T follicular helper cell (primary cell): Measurements from ENCODE around the gene EIF3D.

Experiments used
- DNase-seq: peaks from one replicate; pipeline ENCODE4 v3.0.0-alpha.2; 2020; ENCODE audit warnings: low read depth

Gene EIF3D

DNA sequence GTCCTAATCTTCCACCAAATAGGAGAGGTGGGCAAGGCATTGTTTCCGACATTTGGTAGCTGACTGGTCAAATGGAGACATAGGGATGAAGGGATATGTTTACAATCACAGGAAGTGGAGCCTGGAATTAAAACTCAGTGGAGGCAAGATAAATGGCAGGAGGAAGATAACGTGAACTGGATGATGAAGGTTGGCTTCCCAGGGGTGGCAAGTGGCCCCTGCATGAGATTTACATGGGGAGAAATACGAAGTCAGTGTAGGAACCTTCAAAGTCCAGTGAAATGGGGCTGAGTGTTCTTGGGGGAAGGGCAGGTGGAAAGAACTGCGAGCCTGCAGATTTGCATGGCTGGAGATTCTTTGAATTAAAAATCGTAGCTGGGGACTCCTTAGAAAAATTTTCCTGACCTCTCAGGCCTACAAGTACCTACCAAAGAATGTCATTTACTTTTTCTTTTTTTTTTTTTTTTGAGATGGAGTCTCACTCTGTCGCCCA is 21.4 kb downstream of the EIF3D start:
- DNase-seq: no peak

DNA sequence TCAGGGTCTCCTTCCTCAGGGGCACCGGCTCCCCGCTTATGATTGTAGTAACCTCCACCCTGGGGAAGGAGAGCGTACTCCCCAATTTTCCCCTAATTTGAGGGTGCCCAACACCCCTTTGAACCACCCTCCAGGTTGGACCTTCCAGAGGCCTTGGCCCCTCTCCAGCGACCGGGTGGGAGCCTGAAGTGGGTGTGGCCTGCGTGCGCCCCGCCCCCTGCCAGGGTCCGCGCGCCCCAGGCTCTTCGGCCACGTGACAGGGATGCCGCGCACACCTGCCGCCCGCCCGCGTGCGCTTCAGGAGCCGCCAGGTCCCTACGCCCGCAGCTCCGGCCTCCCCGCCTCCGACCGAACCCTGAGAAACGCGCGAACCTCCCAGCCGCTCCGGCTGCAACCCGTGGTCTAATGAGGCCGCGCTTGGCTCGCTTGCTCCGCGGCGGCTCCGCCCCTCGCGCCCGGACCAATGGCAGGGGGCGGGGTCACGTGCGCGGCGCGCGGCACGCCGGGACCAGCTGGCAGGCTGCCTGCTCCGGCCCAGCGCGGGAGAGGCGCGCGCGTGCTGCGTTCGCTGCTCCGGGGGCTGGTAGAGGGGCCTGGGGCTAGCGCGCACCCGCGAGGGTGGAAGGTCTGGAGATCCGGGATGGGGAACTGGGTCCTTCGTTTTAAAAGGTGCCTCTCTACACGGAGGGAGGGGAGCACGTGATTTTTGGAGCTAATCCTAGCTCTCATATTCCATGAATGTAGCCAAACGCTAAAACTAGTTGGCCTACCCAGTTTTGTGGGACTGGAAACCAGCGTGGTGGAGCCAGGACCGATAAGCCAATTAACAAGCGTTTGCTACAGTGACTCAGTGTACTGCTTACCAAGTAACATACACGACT is 22.1 kb downstream of the EIF3D start, which contains the start of gene FOXRED2:
Gene FOXRED2 (minus strand): TSS at position 404 of the 881 bp plus-strand sequence. CDS start 618 bp downstream, outside the sequence.
- peak; percentile 80 for DNase-seq

DNA sequence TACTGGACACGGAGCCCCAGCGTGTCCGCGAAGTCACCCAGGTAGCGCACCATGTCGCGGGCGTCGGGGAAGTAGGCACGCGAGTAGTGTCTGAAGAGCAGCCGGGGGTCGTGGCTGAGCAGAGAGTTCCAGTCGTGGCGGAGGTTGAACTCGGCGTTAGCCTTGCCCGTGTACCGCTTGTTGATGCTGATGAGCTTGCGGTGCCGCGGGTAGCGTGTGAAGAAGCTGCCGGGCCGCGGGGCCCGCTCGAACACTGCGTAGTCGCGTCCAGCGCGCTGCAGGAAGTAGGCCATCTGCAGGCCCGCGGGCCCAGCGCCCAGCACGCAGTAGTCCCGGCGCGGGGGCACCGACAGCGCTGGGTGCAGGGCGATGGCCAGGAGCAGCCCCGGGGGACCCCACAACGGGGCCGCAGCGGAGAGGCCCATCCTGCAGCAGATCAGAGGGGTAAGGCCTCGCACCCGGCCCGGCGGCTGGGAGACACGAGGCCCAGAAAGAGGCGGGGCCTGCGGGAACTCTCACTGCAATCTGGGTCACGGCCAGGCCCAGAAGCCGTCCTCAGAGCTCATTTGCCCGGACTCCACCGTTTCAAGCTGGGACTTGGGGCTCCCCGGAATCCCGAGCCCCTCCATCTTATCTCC is 22.8 kb downstream of the EIF3D start:
- DNase-seq: no peak

DNA sequence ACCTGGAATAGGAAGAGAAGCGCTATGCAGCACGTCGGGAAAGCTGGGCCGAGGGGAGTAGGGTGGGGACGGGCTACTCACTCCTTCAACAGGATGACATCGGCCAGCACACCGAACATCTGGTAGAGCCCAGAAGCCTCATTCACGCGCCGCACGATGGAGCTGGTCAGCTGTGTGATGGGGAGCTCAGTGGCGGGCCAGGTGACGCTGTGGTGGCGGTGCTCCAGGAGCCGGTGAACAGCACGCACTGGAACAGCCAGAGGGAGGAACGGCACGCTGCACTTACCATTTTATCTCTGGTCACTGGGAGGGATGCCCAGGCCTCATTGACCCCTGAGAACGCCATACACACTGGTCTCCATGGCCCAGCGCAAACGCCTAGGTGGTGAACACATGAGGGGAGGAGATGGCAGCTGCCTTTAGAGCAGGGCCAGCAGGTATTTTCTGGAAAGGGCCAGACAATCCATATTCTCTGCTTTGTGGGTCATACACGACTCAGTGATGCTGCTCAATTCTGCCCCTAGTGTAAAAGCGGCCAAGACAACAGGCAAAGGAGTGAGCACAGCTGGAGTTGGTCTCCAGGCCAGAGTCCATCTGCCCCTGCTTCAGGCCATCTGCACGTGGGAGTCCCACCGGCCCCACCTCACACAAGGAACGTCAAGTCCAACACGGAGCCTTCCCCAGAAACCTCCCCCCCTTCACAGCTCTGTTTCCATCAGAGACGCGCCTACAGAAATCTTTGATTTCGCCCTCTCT is 30.9 kb downstream of the EIF3D start:
- no peak for DNase-seq

DNA sequence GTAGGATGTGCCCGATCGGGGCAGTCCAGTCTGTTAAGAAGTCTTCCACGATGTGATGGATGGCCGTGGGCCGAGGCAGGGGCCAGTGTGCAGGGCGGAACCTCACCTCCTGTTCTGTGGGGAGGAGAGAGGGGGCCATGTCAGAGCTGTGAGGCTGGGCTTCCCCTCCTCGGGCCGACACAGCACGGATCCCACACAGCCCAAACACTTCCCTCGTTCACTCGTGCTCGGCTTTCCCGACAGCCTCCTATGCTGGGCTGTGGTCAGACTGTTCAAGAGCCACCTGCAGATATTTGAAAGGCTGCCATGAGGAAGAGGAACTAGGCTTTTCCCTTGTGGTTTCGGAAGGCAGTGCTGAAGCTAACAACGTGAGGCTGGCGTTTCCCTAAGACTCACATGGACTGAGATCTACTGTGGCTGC is 35.3 kb downstream of the EIF3D start:
- DNase-seq: no peak

DNA sequence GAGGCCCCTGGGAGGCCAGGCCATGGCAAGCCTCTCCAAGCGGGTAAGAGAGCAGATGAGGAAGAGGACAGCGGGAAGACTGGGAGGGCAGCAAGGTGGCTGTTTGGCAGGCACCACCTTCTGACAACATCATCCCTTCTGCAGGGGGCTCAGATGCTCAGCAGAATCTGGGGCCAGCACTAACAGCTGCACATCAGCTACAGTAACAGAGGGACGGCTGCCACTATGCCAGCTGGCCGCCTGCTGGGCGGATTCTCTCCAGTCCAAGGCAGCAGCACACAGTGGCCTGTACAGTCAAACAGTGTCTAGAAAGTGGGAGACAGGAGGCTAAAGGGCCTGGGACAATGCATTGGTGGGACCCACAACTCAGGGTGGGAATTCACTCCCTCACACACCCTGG is 36.9 kb downstream of the EIF3D start:
- DNase-seq: no peak

DNA sequence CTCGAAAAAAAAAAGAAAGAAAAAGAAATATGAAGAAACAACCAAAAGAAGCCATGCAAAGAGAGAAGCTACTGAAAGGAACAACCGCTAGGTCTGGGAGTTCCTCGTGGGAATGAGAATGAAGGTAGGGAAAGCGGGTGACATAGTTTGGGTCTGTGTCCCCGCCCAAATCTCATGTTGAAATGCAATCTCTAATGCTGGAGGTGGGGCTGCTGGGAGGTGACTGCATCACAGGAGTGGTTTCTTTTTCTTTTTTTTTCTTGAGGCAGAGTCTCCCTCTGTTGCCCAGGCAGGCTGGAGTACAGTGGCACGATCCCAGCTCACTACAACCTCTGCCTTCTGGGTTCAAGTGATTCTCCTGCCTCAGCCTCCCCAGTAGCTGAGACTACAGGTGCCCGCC is 37.8 kb downstream of the EIF3D start:
- no peak for DNase-seq

DNA sequence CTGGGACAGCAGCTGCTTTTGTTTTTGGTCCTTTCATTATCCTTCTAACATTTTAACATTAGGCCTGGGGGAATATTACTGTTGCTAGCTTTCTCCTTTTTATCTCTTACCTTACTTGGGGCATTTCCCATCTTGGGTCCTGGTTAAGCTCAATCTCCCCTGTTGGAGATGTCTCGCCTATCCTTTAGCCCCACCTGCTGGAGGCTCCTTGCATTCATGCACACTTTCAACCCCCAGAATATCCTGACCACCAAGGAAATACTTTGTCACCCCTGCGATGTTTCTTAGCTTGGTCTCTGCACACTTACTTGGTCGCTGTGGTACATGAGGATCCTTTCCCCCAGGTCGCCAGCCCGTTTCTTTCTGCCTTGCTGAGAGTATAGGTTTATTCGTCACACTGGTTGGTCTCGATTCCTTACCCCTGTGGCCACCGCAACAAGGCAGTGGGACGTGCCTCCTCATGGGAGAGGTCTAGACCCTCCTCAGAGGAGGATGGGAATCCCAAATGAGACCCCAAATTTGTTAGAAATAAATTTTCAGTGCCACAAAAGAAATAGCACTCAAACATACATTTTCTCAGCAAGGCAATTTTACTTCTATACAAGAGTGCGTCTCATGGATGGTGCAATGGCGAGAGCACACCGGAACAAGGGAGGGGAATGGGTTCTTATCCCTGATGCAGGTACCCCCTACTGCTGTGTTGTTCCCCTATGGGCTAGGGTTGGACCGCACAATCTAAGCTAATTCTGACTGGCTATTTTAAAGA is 42.2 kb downstream of the EIF3D start:
- DNase-seq: peak; percentile 60

DNA sequence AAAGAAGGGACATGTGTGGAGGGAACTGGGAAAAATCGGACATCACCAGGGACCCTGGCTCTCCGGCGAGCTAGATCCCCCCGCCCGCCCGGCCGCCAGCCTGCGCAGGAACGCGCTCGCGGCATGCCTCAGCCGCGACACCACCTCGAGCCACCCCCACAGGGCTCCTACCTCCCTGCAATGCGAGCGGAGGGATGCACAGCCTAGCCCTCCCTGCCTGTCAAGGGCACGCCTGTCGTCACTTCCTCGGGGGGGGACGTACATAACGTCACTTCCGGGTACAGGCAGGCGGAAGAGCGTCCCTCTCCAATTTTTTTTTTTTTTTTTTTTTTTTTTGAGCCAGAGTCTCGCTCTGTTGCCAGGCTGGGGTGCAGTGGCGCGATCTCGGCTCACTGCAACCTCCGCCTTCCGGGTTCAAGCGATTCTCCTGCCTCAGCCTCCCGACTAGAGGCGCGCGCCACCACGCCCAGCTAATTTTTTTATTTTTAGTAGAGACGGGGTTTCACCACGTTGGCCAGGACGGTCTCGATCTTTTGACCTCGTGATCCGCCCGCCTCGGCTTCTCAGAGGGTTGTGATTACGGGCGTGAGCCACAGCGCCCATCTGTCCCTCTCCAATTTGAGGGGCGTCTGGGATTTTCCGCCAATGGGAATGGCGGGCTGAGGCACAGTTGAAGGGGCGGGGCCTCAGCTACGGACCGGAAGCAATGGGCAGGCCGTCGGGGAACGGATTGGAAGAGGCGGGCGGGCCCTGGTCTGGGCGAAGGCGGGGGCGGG is 47.4 kb downstream of the EIF3D start, which contains the start of gene TXN2:
Gene TXN2 (minus strand): TSS at position 248 of the 776 bp plus-strand sequence. CDS start 803 bp downstream, outside the sequence.
- peak; percentile 96 for DNase-seq

DNA sequence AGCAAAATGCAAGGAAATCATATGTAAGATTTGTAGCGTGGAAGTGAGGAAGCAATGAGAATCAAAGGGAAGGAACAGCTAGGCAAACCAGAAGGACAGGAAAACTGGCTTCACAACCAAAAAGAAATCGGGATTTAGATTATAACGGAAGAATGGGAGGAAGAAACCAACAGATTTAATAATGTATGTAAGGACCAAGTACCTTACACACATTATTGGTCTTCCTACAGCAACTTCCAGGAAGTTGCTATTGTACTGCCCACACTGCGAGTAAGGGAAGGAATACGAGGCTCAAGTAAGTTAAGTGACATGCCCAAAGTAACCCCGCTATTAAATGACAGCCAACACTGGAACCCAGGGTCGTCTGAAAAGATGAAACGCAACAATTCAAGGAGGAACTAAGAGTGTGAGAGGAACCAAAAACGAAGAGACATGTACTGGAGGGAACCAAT is 48.0 kb downstream of the EIF3D start:
- no peak for DNase-seq

DNA sequence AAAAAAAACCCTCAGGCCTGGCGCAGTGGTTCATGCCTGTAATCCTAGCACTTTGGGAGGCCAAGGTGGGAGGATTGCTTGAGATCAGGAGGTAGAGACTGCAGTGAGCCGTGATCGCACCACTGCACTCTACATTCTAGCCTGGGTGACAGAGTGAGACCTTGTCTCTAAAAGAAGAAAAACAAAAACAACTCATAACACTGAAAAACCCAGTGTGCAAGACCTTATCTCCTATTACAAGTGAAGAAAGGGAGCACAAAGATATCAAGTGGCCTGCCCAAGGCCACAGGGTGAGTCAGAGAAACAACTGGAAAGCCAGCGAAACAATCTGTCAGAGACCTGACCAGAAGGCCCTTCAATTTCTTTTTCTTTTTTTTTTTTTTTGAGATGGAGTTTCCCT is 50.0 kb downstream of the EIF3D start:
- DNase-seq: no peak

DNA sequence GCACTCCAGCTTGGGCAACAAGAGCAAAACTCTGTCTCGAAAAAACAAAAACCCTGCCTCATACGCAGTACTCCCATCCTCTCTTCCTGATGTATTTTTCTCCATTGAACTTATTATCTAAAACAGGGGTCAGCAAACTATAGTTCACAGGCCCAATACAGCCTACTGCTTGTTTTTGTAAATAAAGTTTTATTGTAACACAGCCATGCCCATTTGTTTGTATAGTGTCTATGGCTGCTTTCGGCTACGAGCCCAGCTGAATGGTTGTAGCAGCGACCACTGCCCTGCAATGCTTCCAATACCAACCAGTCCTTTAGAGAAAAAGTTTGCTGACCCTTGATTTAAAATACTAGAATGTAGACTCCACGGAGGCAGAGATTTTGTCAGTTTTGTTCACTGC is 53.6 kb downstream of the EIF3D start:
- DNase-seq: no peak

DNA sequence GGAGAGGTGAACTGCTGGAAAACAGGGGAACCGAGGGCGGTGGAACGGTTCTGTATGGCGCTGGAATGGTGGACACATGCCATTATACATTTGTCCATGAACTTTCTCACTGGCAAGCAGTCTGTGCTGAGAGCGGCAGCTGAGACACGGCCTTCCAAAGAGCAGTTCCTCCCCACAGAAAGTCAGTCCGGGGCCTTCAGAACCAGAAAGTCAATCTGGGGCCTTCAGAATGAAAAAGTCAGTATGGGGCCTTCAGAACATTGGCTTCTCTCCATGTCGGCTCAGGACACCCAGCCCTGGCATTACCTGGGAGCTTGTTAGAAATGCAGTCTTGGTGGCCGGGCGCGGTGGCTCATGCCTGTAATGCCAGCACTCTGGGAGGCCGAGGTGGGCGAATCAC is 56.3 kb downstream of the EIF3D start:
- no peak for DNase-seq

DNA sequence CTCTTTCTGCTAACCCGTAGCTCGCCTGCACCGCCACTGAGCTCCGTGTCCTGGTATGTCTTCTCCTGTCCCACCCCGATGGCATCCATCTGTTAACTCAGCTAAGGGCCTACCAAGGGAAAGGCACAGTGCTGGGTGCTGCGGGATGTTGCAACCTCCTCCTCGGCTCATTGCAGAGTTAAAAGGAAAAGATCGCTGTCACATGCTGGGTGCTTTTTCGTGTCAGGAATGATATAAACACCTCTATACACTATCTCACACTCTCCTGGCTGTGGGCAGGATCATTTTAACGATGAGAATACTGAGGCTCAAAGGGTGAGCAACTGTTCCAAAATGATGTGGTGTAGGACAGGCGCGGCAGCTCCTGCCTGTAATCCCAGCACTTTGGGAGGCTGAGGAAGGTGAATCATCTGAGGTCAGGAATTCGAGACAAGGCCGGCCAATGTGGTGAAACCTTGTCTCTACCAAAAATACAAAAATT is 57.6 kb downstream of the EIF3D start:
- DNase-seq: no peak

DNA sequence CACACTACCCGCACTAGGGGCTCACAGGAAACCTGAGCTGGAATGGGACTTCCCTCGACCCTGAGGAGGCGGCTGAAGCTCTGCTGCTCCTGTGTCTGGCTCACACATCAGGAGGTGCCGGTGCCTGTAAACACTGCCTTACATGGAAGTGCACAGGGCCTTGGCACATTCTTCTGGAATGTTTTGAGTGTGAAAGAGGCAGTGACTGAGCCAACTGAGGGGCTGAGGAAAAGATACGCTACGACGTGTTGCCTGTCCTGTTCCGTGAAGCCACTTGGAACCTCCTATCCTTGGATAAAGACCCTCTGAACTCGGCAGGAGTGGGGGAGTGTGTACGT is 58.0 kb downstream of the EIF3D start:
- DNase-seq: no peak

DNA sequence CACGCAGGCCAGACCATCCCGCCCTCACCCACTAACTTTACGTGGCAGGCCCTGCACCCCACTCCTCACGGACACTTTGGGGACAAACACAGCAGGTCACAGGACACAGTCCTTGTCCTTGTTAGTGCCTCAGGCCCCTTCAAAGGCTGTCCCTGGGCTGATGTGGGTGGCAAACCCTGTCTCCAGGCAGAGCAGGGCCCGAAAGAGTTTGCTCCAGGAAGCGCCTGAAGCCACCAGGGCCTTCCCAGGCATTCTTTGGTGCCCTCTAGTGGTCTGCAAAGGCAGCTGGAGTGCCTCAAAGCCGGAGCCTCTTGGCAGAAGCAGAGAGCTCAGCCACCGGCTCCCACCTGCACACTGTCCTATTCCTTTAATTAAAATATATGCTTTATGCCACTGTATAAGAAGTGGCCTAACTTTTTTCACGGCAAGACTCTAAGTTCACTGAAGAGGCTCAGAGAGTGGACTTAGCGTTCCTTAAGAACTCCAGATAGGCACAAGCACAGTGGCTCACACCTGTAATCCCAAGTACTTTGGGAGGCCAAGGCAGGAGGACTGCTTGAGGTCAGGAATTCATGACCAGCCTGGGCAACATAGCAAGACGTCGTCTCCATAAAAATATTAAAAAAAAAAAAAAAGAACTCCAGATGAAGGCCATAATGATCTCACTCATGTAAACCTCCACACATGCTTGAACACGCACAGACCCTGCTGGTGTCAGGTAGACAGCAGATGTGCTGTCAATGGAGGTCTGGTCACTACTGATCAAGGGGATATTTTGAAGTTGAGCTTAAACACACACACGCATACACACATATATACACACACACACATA is 58.6 kb downstream of the EIF3D start:
- peak; percentile 76 for DNase-seq

DNA sequence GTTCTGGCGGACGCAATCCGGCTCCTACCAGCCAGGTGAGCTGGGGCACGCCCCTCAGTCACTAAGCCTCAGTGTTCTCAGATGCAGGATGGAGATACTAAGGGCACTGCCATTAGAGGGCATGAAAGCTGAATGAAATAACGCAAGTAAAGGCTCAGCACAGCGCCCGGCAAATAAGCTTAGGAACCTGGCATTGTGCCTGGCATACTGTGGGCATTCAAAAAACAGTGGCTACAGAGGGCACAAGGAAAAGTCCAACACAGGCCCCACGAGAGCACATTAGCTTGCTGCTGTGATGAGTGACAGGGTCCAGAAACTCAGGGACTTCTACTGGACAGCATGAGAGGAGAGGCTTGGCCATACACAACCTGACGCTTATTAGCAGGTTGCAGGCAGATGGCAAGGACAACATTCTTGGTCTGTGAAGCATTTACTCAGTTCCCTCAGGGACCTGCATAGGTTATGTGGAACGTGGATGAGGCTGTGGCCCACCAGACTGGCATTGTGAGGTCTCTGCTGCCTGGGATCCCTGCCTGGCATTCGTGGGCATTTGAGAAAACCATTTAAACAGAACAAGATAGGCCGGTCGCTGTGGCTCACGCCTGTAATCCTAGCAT is 59.8 kb downstream of the EIF3D start:
- no peak for DNase-seq

DNA sequence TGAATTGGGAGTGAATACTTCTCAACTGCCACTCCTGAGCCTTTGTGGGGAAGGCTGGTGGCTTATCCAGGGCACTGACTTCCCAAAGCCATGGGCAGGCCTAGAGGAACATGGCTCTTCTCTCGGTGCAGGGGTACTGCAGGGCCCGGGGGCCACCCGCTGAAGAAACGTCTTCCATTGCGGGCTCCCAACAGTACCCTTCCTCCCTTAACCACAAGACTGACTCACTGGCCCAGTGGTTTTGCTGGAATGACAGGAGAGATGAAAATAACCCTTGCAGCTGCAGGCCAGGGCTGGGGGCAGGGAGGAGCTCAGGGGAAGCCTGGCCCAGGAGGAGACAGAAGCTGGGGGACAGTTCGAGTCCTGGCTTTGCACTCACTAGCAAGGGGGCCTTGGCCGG is 61.0 kb downstream of the EIF3D start:
- no peak for DNase-seq
